HepG2 (cell line): Measurements from ENCODE around the gene BIN1. TPM values are rescaled to one million over a fixed set of nuclear protein-coding genes. Genes with fewer than 3 reads are reported as not detected.
A peak's percentile ranks its signal among the peaks of the same experiment; 100 is the strongest.

ENCODE experiments used
- ATAC-seq: fragments of 200-7000 bp; cut with Tn5 transposase; 3 replicates; pipeline ENCODE4 v1.9.1; 2020; ENCODE audit warnings: mild to moderate bottlenecking, moderate library complexity
- BruUV-seq: library from RNA; stranded (reverse); fragments of 400-500 nt; replicated peaks from 2 replicates; lab custom pipeline; 2021; lab: Mats Ljungman, UMichigan
- CTCF ChIA-PET: fragments of 300-600 bp; formaldehyde crosslinking; extraction: SDS; loops from one replicate; lab custom pipeline; 2021; ENCODE audit warnings: low total read pairs, inconsistent platforms, low intra/inter-chr PET ratio; lab: Yijun Ruan, JAX
- POLR2A ChIA-PET: fragments of 350-600 bp; sonication (Branson Sonifier 250); formaldehyde crosslinking; loops from one replicate; lab custom pipeline; 2020; ENCODE audit warnings: antibody characterized with exemption, inconsistent platforms; lab: Yijun Ruan, JAX
- DNase-seq: peaks from one replicate; pipeline ENCODE4 v3.0.0-alpha.2; 2015; ENCODE audit warnings: low spot score
- FAIRE-seq: peaks from 3 replicates; lab custom pipeline; 2011; peaks lifted over from hg19 to GRCh38; lab: Jason Lieb, UNC
- H2AFZ ChIP-seq: one replicate; pipeline ENCODE4 v1.6.1; 2011; ENCODE audit warnings: low read length, inconsistent platforms
- H3K27ac ChIP-seq: fragments of 300-600 bp; 3 replicates; pipeline ENCODE4 v1.8.0; 2011; ENCODE audit warnings: mixed run types, mild to moderate bottlenecking, mixed read lengths, low read length, inconsistent platforms; ENCODE audit not compliant: insufficient read depth; ENCODE audit errors: extremely low read length
- H3K27me3 ChIP-seq, 2 experiments: fragments of 200-600 bp in 1 of 2; 2 replicates in 1 of 2; 3 replicates in 1 of 2; pipeline versions ENCODE4 v1.6.0 to v1.8.0; 2011; ENCODE audit warnings: low read length in 2 of 2, mild to moderate bottlenecking in 2 of 2, moderate library complexity in 2 of 2, inconsistent platforms in 1 of 2; ENCODE audit not compliant: insufficient read depth in 2 of 2, control insufficient read depth in 1 of 2
- H3K36me3 ChIP-seq, 2 experiments: fragments of 200-600 bp in 1 of 2; replicated peaks in 1 of 2; 2 replicates in 1 of 2; 3 replicates in 1 of 2; pipeline versions ENCODE4 v1.5.1 to v1.8.0; 2011; ENCODE audit warnings: low read length in 2 of 2, inconsistent platforms in 1 of 2; ENCODE audit not compliant: insufficient read depth in 2 of 2, control insufficient read depth in 1 of 2
- H3K4me1 ChIP-seq: 2 replicates; pipeline ENCODE4 v1.5.1; 2012; ENCODE audit warnings: low read length, inconsistent platforms; ENCODE audit not compliant: insufficient read depth
- H3K4me2 ChIP-seq: 2 replicates; pipeline ENCODE4 v1.6.0; 2011; ENCODE audit warnings: low read depth, low read length, inconsistent platforms
- H3K4me3 ChIP-seq, 3 experiments: fragments of 200-600 bp in 1 of 3; sonication (generic), shearing (Covaris generic) in 1 of 3; replicated peaks in 1 of 3; 2 replicates each; pipeline ENCODE4 v1.5.1; 2011 to 2016; ENCODE audit warnings: low read length in 3 of 3, inconsistent platforms in 2 of 3, low read depth in 2 of 3, mild to moderate bottlenecking in 2 of 3, control low read depth in 1 of 3, mixed read lengths in 1 of 3; ENCODE audit not compliant: insufficient read depth in 1 of 3
- H3K79me2 ChIP-seq: one replicate; pipeline ENCODE4 v1.6.1; 2011; ENCODE audit warnings: low read length, inconsistent platforms; ENCODE audit not compliant: insufficient read depth
- H3K9ac ChIP-seq: 2 replicates; pipeline ENCODE4 v1.6.0; 2011; ENCODE audit warnings: mild to moderate bottlenecking, low read depth, low read length, inconsistent platforms; ENCODE audit not compliant: insufficient read depth
- H3K9me3 ChIP-seq: 2 replicates; pipeline ENCODE4 v1.5.1; 2012; ENCODE audit warnings: mild to moderate bottlenecking, low read length
- H4K20me1 ChIP-seq: 2 replicates; pipeline ENCODE4 v1.6.0; 2011; ENCODE audit warnings: inconsistent platforms, mild to moderate bottlenecking, low read length, moderate library complexity; ENCODE audit not compliant: insufficient read depth
- ATF3 ChIP-seq: sonication (generic); formaldehyde crosslinking; IDR thresholded peaks from 2 replicates; pipeline ENCODE4 v1.4.0; 2020; ENCODE audit warnings: missing genetic modification reagents
- HIC2 ChIP-seq: sonication (generic); formaldehyde crosslinking; IDR thresholded peaks from 2 replicates; pipeline ENCODE4 v1.9.0; 2022; ENCODE audit warnings: low read depth, missing genetic modification reagents
- HOMEZ ChIP-seq: IDR thresholded peaks from 2 replicates; pipeline ENCODE4 v1.6.1; 2016; ENCODE audit warnings: low read depth
- PTBP1 ChIP-seq: fragments of 200-400 bp; formaldehyde crosslinking; IDR thresholded peaks from 2 replicates; pipeline ENCODE4 v1.6.1; 2018; ENCODE audit warnings: low read length, low read depth; ENCODE audit not compliant: poor library complexity, severe bottlenecking
- SMYD3 ChIP-seq: sonication (generic); formaldehyde crosslinking; IDR thresholded peaks from 2 replicates; pipeline ENCODE4 v1.8.1; 2023; ENCODE audit warnings: mild to moderate bottlenecking, missing genetic modification reagents
- ZBTB1 ChIP-seq: sonication (generic); formaldehyde crosslinking; IDR thresholded peaks from 2 replicates; pipeline ENCODE4 v1.4.0; 2020; ENCODE audit warnings: missing genetic modification reagents, borderline replicate concordance
- ZMYM4 ChIP-seq: sonication (generic); formaldehyde crosslinking; IDR thresholded peaks from 2 replicates; pipeline ENCODE4 v1.8.1; 2023; ENCODE audit warnings: mild to moderate bottlenecking, missing genetic modification reagents
- ZNF280D ChIP-seq: sonication (generic); formaldehyde crosslinking; IDR thresholded peaks from 2 replicates; pipeline ENCODE4 v1.5.1; 2020; ENCODE audit warnings: mild to moderate bottlenecking, missing genetic modification reagents
- ZNF616 ChIP-seq: sonication (generic); formaldehyde crosslinking; IDR thresholded peaks from 2 replicates; pipeline ENCODE4 v1.5.0; 2020; ENCODE audit warnings: low read depth, mild to moderate bottlenecking, missing genetic modification reagents
- ZNF687 ChIP-seq: sonication (generic); formaldehyde crosslinking; IDR thresholded peaks from 2 replicates; pipeline ENCODE4 v1.5.1; 2020; ENCODE audit warnings: mild to moderate bottlenecking, missing genetic modification reagents, moderate library complexity
- ZNF703 ChIP-seq: sonication (generic); formaldehyde crosslinking; IDR thresholded peaks from 2 replicates; pipeline ENCODE4 v1.5.1; 2020; ENCODE audit warnings: missing genetic modification reagents, mild to moderate bottlenecking, moderate library complexity, borderline replicate concordance
- WGBS: methylation state at CpG from one replicate; pipeline ENCODE4 v1.1.6; 2017; ENCODE audit warnings: low lambda C conversion rate; 5-methylcytosine and 5-hydroxymethylcytosine counted together
- in situ Hi-C: cut with HindIII; loops from 2 replicates; pipeline ENCODE4 v1.10.0; 2017; ENCODE audit warnings: low pct_unique_long_range_greater_than_20kb; ENCODE audit not compliant: extremely low pct_ligation_motif_present
- intact Hi-C: fragments of 100-400 bp; cut with micrococcal nuclease; formaldehyde crosslinking; loops from one replicate; pipeline ENCODE4 v1.10.0; 2022; ENCODE audit not compliant: unreplicated experiment
- polyA plus RNA-seq, 8 experiments: library from polyadenylated mRNA; depleted of rRNA in 3 of 8; stranded (reverse) in 7 of 8; unstranded in 1 of 8; fragments of >200 nt; fragmentation: Illumina TruSeq in 4 of 8; extraction: Trizol in 4 of 8; gene quantifications; 2 replicates each; pipeline versions ENCODE4 v1.2.1 to v1.2.3, GENCODE V29; 2011 to 2016; ENCODE audit warnings: low read depth in 4 of 8, missing spikeins in 1 of 8, mixed read lengths in 1 of 8; ENCODE audit not compliant: insufficient read depth in 1 of 8
- total RNA-seq, 5 experiments: library from RNA; depleted of rRNA; stranded (reverse); fragments of >200 nt; fragmentation: Illumina TruSeq; extraction: Trizol; gene quantifications; 2 replicates each; pipeline ENCODE4 v1.2.3, GENCODE V29; 2016; ENCODE audit warnings: low read depth in 1 of 5

BIN1 gene
- total and polyA plus RNA-seq, 2 of the 13 experiments (the other 11 are each of a cell fraction or from before 2014, with no cell fraction given), result 0.93 to 1.2 TPM

- Histone ChIP-seq H3K79me2 (no peaks in the 10 kb centered on the region), H3K4me1 (peaks cover 12% of the 10 kb centered on the region), H2AFZ (no peak overlapping the region), H3K4me2 (peak overlapping the region; percentile 14; the same call in 1 of the 2 replicates), H4K20me1 (no peaks in the 10 kb centered on the region), H3K36me3 (no peaks in the 10 kb centered on the region), H3K9ac (no peak overlapping the region), H3K27ac (no peak overlapping the region), H3K27me3 (peaks cover 0 to 3% of the 10 kb centered on the region in 2 experiments; a peak in 2 of 5 replicates), H3K4me3 (no peak overlapping the region), H3K9me3 (no peaks in the 10 kb centered on the region)
- in situ Hi-C loops (no loop called here), intact Hi-C loops (no loop called here)
- POLR2A ChIA-PET, result no interaction called here
- CTCF ChIA-PET, result no interaction called here
- no peak for FAIRE-seq
- no peak for ATAC-seq
- DNase-seq, result no peak
- WGBS, result 53% methylated on average over 31 of the region's 33 CpGs
- no TSS peak for BruUV-seq
- TF ChIP-seq ZNF703 (CRISPR knock-in tag), result no peak
- TF ChIP-seq ATF3 (CRISPR knock-in tag), result no peak
- TF ChIP-seq ZNF616 (CRISPR knock-in tag), result no peak
- peak; percentile 25; the same call in 1 of the 2 replicates for TF ChIP-seq HIC2 (CRISPR knock-in tag)
- no peak for TF ChIP-seq HOMEZ (CRISPR knock-in tag)
- TF ChIP-seq PTBP1, result no peak
- TF ChIP-seq ZMYM4, result no peak
- TF ChIP-seq ZNF280D, result no peak
- TF ChIP-seq ZBTB1, result no peak
- no peak for TF ChIP-seq SMYD3 (CRISPR knock-in tag)
- peak; percentile 37; the same call in 1 of the 2 replicates for TF ChIP-seq ZNF687
Observed at GRCh38 chr2:127053731-127054603, 53.0 kb downstream of the BIN1 start.
